Hematopoietic multipotent progenitor cell treated with erythropoietin and hydrocortisone succinate and interleukin-3 and kit ligand, for 17 days (in vitro differentiated cells): ENCODE data around the gene KCNQ5.
"Not testable (repeated sequence)": the region's sequence is repeated elsewhere in the genome, so short reads cannot be mapped to it uniquely, and the experiment has no call there.

Experiments
- DNase-seq: peaks from one replicate; pipeline ENCODE4 v3.0.0-alpha.2; 2015; ENCODE audit warnings: low spot score

KCNQ5 gene

DNA sequence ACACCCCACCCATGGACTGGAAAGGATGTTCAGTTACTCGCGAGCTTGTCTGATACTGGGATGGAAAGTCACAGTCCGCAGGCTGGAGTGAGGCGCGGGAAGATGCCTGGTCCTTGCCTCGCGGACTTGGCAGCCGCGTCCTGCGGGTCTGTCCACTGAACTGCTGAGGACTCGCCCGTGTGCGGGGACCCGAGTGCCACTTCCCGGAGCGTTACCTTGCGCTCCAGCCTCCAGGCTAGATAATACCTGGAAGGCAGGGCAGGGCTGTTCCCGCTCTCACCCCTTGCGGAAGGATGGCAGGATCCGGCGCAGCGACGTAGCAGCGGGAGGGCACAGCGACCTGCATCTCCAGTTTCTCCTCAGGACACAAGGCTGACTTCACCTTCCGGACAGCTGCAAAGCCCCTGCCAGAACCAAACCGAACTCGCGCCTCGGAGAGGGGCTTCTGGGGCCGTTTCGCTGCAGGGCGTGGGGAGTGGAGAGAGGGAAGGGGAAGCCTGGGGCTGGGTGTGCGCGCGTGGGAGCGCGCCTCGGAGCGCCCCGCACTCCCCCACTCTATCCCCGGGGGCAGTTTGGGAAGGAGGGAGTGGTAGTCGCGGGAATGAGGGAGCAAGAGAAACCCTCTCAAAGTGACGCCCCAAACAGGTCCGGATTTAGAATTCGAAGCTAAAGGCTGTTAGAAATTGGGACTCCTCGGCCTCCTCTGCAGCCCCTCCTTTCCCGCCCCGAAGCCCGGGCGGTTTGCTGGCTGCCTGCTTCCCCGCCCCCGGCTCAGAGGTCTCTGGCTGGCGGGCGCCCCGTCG is at the start of gene KCNQ5:
Gene KCNQ5 (plus strand): TSS at position 774 of the 803 bp plus-strand sequence.
- DNase-seq = no peak

DNA sequence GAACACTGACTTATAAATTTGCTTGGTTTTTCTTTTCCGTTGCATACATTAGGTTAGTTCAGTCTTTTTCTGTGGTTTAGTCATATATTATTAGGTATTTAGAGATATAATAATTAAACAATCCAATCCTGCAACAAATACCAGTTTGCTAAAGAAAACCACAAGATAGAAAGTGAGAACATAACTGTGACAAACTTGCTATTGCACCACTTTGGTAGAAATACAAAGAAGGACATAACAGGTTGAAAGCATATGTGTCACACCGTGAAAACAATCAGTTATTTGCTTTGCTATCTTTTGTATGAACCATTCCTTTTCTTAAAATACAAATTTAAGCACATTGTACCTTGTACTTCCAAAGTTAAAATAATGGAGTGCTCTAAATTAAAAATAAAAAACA is 42.0 kb upstream of the KCNQ5 start:
- no peak for DNase-seq

DNA sequence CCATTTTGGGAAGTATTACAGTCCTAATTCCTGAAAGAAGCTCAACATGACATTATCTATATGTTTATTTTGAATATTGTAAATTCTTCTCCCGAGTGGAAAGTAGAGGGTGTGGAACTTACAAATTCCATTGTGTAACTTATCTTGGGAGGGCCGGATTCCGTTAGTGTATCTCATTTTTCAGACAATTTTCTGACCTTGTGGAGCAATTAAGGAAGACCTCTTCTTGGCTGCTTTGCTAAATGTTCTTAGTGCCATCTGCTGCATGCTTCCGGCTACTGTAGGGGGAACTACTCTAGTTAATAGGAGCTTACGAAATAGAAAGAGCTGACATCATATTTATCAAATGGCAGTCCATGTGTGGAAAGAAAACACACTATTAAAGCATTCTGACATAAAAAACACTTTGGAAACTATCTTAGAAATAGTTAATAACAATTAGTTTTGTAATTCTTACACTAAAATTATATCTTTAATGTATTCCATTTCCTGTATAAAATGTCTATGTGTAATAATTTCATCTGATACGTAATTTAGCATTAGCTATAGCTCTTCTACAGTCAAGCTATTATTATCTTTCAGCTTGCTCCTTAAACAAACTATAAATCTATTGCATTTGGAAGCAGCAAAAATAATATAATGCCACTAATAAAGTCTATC is 41.5 kb upstream of the KCNQ5 start:
- no peak for DNase-seq

DNA sequence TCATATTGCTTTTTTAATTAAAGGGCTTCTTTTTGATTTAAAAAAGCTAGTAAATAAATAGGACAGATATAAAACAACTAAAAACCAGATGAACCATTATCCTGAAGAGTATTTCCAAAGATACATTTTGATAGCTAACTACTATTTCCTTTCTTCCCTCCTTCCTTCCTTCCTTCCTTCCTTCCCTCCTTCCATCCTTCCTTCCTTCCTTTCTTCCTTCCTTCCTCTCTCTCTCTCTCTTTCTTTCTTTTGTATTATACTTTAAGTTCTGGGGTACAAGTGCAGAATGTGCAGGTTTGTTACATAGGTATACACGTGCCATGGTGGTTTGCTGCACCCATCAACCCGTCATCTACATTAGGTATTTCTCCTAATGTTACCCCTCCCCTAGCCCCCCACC is 40.9 kb upstream of the KCNQ5 start:
- not testable (repeated sequence) for DNase-seq

DNA sequence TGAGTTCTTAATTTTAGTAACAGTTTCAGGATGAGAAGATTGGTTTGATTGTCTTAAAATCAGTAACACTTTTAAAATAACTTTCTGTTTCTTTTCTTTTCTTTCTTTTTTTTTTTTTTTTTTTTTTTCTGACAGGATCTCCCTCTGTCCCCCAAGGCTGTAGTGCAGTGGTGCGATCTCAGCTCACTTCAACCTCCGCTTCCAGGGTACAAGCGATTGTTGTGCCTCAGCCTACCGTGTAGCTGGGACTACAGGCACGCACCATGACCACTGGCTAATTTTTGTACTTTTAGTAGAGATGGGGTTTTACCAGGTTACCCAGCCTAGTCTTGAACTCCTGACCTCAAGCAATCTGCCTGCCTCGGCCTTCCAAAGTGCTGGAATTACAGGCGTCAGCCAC is 33.7 kb upstream of the KCNQ5 start:
- DNase-seq = no peak

DNA sequence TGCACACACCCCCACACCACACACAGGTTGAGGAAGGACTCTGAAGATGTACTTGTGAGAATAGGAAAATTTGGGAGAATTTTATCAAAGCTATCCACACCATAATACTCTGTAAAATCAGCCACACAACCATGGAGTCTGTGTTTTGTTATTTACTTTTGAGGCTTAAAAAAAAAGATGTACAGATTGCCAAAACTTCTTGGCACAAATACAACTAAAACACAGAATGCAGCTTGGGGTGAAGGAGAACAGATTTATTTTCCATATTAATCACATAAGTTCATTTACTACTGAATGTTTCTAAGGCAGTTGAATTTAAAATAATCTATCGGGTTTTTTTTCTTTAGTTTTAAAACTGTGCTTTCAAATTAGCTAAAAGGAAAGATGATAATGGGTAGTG is 32.8 kb upstream of the KCNQ5 start:
- DNase-seq = no peak

DNA sequence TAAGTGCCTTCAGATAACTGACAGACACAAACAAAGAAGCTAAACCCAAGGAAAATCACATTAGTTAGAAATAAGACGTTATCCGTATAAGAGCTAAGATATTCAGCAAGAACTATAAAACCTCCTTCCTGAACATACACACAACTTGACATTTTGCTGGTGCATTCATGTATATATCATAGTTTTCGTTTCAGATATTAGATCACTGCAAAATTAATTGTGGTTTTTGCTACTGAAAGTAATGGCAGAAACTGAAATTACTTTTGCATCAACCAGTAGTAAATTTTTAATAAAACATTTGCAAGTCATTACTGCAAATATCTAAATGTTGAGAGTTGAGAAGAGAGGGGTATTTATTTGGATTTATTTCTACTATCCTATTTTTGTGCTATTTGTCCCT is 26.1 kb upstream of the KCNQ5 start:
- DNase-seq = no peak

DNA sequence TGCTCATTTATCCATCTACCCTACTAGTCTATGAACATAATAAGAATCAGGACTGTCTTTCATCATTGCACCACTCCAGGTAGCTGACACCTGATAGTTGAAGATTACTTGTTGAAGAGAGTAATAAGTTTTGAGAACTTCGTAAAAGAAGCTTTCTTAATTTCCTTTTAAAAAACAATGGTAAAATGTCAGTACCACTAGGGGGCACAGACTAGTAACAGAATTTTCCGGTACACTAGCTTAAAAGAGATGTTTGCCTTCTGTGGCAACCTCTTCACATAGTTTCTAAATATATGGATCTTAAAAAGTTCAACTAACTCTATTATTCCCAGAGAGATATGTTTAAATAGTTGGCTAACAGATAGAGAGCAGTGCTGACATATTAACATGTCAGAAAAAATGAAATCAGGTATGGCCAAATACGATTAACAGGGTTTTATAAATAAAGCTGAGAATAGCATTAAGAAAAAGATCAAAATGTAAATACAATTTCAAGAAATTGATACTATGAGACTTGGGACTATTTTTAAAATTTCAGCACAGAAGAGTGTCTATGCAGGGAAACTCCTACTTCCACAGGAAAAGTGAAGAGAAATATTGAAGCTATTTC is 5.4 kb upstream of the KCNQ5 start:
- DNase-seq = no peak

DNA sequence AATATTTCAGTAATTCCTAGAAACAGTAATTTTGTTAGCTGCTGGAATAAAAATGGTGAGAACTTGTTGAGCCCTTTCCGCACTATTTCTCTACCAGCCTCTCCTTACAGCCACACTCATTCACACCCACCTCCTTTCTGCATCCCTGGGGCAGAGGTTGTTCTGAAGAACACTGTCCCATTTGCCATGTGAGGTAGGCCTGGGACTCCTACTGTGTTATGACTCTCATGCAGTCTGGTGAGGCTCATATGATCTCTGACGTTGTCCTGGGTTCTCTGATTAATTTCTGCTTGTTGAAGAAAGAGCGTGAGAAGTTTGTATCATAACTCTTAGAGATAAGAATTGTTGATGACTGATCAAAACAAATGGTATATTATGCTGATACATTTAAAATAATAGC is 4.1 kb upstream of the KCNQ5 start:
- no peak for DNase-seq

DNA sequence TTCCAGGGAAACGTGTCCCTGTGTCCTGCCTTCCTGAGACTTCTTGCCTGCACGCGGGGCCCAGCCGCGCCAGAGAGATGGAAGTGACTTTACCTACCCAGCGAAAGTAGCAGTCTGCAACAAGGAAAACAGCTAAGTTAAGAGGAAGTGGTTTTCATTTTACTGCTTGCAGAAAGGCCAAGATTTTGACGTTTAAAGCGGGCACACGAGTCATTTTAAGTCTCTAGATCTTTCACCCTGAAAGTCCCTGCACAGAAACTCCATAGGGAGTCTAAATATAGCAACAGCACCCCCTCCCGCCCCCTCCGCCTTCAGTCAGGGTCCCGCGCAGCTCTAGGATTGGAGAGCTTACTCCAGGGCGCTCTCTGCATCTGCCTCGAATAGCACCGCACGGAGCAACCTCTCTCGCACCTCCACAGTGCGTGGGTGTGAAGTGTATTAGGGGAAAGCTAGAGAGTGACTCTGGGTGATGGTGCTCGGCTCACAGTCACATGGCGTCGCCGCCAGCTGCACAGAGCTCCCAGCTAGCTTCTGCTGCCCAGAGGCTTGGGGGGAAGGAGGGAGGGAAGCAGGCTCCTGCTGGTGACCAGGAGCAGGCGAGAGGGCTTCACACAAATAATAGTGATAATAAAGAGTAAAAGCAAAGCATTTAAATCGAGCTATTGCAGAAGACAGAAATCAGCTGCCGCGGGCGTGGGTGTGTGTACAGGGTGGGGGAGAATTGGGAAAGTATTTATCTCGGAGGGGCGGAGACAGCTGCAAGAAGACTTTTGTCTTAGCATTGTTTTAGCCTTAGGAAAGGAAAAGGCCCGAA is 1.8 kb upstream of the KCNQ5 start:
- DNase-seq = no peak

DNA sequence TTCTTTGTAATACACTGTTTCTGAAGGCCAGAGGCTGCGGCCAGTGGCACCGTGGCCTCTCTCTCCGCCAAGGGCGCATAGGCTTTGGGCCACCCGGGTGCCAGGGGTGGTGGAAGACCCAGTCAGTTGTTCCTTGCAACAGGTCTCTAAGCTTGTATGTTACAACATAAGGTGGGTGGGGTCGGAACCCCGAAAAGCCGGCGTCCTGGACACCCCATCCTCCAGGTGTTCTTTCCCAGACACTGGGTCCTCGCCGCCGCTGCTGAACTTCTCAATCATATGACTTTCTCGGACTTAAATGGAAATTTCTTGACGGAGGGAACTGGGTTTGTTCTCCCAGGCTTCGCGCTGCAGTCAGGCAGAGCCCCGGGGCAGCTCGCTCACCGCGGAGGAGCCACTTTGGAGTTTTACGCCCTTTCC is 983 bp upstream of the KCNQ5 start:
- no peak for DNase-seq

DNA sequence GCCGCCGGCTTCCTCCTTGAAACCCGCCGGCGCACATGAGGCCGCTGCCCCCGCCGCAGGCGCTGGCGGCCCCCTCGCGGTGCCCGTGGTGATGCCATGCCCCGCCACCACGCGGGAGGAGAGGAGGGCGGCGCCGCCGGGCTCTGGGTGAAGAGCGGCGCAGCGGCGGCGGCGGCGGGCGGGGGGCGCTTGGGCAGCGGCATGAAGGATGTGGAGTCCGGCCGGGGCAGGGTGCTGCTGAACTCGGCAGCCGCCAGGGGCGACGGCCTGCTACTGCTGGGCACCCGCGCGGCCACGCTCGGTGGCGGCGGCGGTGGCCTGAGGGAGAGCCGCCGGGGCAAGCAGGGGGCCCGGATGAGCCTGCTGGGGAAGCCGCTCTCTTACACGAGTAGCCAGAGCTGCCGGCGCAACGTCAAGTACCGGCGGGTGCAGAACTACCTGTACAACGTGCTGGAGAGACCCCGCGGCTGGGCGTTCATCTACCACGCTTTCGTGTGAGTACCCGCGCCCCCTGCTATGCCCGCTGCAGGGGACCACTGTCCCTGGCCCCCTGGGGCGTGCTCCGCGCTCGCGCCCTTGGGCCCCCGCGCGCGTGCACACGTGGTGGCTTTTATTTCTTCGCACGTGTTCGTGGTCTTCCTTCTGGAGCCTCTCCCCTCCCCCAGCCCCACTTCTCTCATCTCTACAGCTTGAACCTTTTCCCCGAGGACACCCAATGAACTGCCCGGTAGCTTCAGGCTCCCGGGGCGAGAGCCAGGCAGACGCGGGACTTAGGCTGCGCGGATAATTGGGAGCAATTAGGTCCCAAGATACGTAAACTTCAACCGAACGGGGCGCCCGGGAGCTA is 453 bp downstream of the KCNQ5 start:
- no peak for DNase-seq

DNA sequence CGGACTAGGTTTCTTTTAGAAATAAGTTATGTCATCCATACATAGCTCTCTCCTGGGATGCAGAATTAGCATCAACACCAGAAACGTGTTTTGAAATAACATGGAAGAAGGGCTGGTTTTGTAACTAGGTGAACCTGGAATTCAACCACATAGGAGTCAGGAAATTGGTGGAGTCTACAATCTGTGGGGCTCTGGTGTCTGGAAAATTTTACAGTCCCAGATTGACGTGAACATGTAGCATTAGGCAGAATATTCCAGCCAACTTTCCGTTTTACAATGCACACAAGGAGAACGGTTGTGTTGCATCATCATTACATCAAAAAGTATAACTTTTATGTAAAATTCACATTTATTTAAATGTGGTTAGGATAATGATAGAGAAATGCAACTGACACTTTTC is 1.9 kb downstream of the KCNQ5 start:
- no peak for DNase-seq

DNA sequence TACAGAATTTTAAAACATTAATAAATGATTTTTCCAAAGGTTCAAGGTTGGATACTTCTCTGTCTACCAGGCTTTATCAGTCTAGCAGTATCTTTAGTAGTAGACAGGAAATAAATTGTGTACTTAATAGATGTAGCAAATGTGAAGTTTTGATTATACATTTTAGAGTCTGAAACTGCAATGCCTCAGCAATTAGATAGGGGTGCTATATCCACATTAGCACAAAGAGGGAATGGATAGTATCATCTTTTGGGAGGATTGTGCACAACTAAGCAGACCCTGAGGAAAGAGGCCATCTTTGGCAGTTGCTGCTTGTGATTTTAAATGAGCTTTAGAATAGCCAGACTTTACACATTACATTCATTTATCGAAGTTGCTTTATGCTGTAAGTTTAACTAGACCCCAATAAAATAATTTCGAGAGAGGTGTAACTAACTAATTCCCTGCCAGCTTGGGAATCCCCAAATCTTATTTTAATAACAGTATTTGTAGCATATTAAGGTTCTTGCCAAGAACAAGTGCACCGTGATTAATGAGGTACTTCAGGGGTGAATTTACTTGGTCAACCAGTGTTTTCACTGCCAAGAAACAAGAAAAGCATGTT is 2.8 kb downstream of the KCNQ5 start:
- no peak for DNase-seq

DNA sequence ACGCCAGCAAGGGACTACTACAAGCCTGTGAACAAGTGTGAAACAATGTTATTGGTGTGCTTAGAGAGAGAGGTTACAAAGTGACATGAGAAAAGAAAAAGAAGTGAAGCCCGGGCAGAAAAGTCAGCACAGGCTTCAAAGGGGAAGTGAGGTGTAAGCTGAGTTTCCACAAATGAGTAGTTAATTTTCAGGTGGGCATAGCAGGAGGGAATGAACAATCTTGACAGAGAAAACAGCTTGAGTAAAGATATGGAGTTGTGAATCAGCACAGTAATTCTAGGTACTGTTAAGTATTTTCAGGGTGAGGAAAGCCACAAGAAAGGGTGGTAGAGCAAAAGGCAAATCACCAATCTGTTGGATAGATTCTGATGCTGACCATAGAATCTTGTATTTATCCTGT is 4.3 kb downstream of the KCNQ5 start:
- no peak for DNase-seq

DNA sequence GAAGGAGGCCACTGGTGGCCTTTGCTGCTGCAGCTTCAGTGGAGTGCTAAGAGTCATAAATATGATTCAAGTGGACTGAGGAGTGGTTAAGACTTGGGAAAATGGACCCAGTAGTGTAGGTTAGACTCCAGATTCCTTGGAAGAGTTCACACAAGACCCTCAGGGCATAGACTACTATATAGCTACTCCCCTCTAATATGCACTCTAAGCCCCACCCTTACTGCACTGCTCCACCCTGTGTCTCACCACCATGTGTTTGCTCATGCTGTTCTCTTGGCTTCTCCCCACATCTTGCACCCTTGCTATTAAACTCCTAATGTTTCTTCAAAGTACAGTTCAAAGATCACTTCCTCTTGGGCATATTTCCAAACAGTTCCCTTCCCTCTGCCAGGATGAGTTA is 5.7 kb downstream of the KCNQ5 start:
- DNase-seq = no peak

DNA sequence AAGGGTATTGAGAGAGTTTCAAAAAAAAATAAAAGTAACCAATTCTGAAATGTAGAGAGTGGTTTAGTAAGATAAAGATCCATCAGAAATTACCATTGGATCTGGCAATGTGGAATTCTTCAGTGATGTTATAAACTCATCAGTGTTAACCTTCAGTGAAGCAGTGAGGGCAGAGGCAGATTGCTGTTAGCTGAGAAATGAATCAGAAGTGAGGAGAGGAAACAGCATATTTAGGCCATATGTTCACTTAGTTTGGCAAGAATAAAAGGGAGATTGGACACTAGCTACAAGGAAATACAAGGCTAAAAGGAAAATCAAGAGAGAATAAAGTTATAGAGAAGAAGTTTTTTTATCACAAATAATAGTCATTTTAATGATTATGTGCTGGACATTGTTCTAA is 9.6 kb downstream of the KCNQ5 start:
- no peak for DNase-seq

DNA sequence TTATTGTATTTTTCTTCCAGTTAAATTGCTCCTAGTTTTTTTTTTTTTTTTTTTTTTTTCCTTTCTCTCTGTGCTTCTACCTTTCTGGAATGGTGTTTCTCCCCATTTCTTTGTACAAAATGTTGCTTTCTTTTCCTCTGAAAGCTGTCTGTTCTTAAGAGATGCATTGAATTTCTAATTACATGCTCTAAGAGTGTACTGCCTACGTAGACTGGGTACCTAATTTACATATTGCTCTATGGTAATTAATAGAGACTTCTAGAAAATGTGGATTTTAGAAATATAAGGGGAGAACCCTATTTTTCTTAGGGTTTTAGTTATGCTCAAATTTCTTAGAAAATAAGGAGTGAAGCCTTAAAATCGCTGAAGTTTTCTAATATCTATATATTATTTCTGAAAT is 13.8 kb downstream of the KCNQ5 start:
- no peak for DNase-seq

DNA sequence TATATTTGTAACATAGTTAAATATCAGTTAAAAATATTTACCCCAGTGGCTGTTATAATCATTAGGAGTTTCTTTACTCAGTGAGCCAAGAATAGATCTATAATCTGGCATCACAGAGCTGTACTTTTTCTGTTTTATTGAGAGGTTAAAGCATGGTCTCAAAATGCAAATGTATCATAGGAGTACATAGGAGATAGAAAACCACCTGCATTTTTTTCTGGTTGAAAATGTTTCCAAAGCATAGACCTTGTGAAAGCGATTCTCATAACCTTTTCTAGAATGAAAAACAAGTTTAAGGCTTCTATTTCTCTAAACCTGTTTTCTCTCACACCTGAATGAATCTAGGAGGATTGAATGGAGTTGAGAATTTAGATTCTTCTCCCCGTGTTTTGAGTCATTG is 14.4 kb downstream of the KCNQ5 start:
- no peak for DNase-seq

DNA sequence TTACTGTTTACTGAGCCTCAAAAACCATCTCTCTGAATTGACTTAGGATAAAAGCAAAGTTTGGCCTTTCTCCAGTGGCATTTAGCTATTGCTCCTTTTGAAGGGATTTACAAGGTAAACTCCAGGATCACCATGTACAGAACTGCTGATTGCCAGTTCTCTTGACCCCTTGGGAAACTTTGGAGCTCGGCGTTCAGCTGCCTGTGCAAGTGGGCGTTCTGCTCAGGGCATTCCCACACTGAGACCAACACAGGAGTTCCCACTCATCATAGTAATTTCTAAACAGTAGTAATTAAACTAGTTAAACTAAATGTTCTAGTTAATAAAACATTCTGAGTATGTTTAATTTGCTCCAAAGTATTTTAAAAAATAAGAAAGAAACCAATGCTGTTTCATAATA is 14.9 kb downstream of the KCNQ5 start:
- DNase-seq = no peak

DNA sequence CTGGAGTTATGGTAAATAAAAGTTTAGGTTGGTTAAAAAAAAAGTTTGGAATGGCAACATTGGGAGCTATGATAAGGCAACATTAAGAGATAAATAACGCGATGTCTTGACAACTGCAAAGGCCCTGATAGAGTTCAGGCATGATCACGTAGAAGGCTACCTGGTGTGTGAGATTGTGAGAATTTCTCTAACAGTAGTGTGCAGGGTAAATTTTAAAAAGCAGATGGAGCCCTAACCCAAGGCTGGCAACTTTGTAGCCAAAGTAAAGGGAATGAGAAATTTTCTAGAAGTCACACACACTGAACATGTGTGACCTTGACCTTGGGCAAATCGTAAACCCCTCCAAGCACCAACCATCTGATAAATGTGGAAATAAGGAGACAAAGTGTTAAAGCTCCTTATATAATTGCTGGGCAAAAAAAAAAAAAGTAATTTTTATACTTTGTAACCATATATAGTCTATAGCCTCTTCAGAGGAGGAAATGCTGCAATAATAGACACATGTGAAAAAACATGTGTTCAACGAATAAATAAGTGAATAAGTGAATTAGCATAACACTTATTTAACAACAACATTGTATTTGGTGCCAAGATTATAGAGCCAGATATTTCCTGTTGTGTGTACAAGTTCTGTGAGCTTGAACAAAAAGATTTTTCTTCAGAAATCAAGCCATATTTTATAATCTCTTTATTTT is 18.2 kb downstream of the KCNQ5 start:
- no peak for DNase-seq
